Endodermal cell (in vitro differentiated cells): ENCODE data around the gene ROR1. TPM values are rescaled to one million over a fixed set of nuclear protein-coding genes. Genes with fewer than 3 reads are reported as not detected.
A peak's percentile ranks its signal among the peaks of the same experiment; 100 is the strongest.

ENCODE experiments used
- DNase-seq: peaks from one replicate; pipeline ENCODE4 v3.0.0-alpha.2; 2017
- H3K27ac ChIP-seq: 2 replicates; pipeline ENCODE4 v1.5.1; 2013; ENCODE audit warnings: mild to moderate bottlenecking, low read depth, low read length, moderate library complexity
- H3K27me3 ChIP-seq: 2 replicates; pipeline ENCODE4 v1.6.1; 2013; ENCODE audit warnings: mild to moderate bottlenecking, low read length, moderate library complexity; ENCODE audit not compliant: insufficient read depth, control insufficient read depth, poor library complexity, severe bottlenecking
- H3K36me3 ChIP-seq: 2 replicates; pipeline ENCODE4 v1.7.0; 2013; ENCODE audit warnings: mild to moderate bottlenecking, low read length, moderate library complexity; ENCODE audit not compliant: control insufficient read depth, insufficient read depth
- H3K4me1 ChIP-seq: one replicate; pipeline ENCODE4 v1.7.0; 2013; ENCODE audit warnings: low read length; ENCODE audit not compliant: control insufficient read depth, insufficient read depth
- H3K4me3 ChIP-seq: 2 replicates; pipeline ENCODE4 v1.5.1; 2013; ENCODE audit warnings: mild to moderate bottlenecking, low read length, moderate library complexity
- H3K9ac ChIP-seq: 2 replicates; pipeline ENCODE4 v1.6.1; 2013; ENCODE audit warnings: mild to moderate bottlenecking, low read length, moderate library complexity; ENCODE audit not compliant: poor library complexity, severe bottlenecking; ENCODE audit errors: extremely low read depth
- H3K9me3 ChIP-seq: 2 replicates; pipeline ENCODE4 v1.6.1; 2013; ENCODE audit warnings: mild to moderate bottlenecking, low read length, moderate library complexity; ENCODE audit not compliant: control insufficient read depth
- H3K27ac Mint-ChIP-seq: 2 replicates; pipeline ENCODE4 v1.8.0; 2020; ENCODE audit warnings: mixed read lengths
- H3K27me3 Mint-ChIP-seq: 2 replicates; pipeline ENCODE4 v1.8.0; 2021; ENCODE audit warnings: mild to moderate bottlenecking, mixed read lengths; ENCODE audit not compliant: insufficient read depth
- H3K36me3 Mint-ChIP-seq: 2 replicates; pipeline ENCODE4 v1.8.0; 2020; ENCODE audit warnings: low read depth, mixed read lengths
- H3K4me1 Mint-ChIP-seq: 2 replicates; pipeline ENCODE4 v1.8.0; 2020; ENCODE audit warnings: mixed read lengths
- H3K4me3 Mint-ChIP-seq: 2 replicates; pipeline ENCODE4 v1.8.0; 2020; ENCODE audit warnings: mild to moderate bottlenecking, moderate library complexity, mixed read lengths
- H3K9me3 Mint-ChIP-seq: 2 replicates; pipeline ENCODE4 v1.8.0; 2020; ENCODE audit warnings: mild to moderate bottlenecking, mixed read lengths
- WGBS, 2 experiments: methylation state at CpG; one replicate each; pipeline versions ENCODE4 v1.1.5 to v1.1.7; 2013; ENCODE audit warnings: missing lambda C conversion rate in 2 of 2, mixed read lengths in 1 of 2; ENCODE audit not compliant: insufficient coverage in 1 of 2, insufficient read length in 1 of 2; 5-methylcytosine and 5-hydroxymethylcytosine counted together
- total RNA-seq, 2 donors: library from RNA; stranded (reverse); fragmentation: NEBNext Ultra II Directional in 1 of 2; extraction: Animal tissue kit (Norgen Biotek cat#: 25700) in 1 of 2; gene quantifications; 2 replicates in 1 of 2; 3 replicates in 1 of 2; pipeline ENCODE4 v1.2.1, GENCODE V29; 2021
- TF ChIP-seq, protein P1 (sequence below): fragments of 200-600 bp; sonication (generic); conservative IDR thresholded peaks from 2 replicates; pipeline ENCODE4 v1.5.0; 2021; ENCODE audit warnings: antibody characterized with exemption, mild to moderate bottlenecking

ROR1 gene
- total RNA-seq, 2 donors from 2014 or later: 77.4 to 77.9 TPM

DNA sequence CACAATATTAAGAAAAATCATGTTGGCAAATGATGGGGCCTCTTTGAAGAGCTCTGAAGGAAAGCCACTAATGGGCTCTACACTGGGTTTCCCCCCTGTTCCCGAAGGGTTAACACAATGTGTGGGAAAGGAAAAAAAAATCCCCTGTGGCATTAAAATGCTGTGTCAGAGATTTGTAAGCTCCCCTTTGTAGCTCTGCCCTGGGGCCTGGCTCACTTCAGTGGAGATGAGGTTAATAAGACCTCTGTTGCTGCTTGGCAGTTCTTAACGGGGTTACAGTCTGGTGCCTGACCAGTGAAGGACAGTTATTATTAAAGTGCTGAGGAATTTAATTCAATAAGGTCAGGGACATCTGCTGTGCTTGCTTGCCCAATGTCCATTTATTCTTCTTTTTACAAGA, 299.9 kb downstream of the ROR1 start:
- Mint-ChIP-seq H3K4me1 (peaks cover 39% of the 10 kb centered on the region), H3K27me3 (no peaks in the 10 kb centered on the region), H3K9me3 (no peaks in the 10 kb centered on the region), H3K4me3 (no peak overlapping the region), H3K36me3 (no peaks in the 10 kb centered on the region), H3K27ac (no peak overlapping the region)
- TF ChIP-seq, protein P1, sequence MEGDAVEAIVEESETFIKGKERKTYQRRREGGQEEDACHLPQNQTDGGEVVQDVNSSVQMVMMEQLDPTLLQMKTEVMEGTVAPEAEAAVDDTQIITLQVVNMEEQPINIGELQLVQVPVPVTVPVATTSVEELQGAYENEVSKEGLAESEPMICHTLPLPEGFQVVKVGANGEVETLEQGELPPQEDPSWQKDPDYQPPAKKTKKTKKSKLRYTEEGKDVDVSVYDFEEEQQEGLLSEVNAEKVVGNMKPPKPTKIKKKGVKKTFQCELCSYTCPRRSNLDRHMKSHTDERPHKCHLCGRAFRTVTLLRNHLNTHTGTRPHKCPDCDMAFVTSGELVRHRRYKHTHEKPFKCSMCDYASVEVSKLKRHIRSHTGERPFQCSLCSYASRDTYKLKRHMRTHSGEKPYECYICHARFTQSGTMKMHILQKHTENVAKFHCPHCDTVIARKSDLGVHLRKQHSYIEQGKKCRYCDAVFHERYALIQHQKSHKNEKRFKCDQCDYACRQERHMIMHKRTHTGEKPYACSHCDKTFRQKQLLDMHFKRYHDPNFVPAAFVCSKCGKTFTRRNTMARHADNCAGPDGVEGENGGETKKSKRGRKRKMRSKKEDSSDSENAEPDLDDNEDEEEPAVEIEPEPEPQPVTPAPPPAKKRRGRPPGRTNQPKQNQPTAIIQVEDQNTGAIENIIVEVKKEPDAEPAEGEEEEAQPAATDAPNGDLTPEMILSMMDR: no peak
- Histone ChIP-seq H3K4me1 (peaks cover 15% of the 10 kb centered on the region), H3K9ac (no peak overlapping the region), H3K4me3 (no peak overlapping the region), H3K9me3 (no peaks in the 10 kb centered on the region), H3K36me3 (no peaks in the 10 kb centered on the region), H3K27ac (peak overlapping the region; percentile 2), H3K27me3 (no peaks in the 10 kb centered on the region)
- DNase-seq: no peak
- 73 to 88% methylated on average over 1 to 2 of the region's 2 CpGs for WGBS, 2 experiments

DNA sequence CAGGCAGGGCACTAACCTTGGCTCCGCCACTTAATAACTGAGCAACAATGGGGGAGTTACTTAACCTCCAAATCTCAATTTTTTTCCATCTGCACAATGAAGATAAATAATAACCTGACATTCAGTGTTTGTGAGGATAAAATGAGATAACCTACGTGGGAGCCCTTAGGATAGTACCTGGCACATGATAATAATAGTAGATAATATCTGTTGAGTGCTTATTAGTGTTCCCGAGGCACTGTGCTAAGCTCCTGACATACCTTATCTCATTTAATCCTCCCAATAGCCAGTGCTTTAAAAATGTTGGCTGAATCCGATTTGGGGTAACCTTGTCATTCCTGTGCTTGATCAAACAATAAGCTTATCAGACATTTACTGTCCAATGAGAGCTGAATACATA, 300.9 kb downstream of the ROR1 start:
- Mint-ChIP-seq H3K27me3 (no peaks in the 10 kb centered on the region), H3K4me3 (no peak overlapping the region), H3K27ac (no peak overlapping the region), H3K9me3 (no peaks in the 10 kb centered on the region), H3K36me3 (no peaks in the 10 kb centered on the region), H3K4me1 (peaks cover 39% of the 10 kb centered on the region)
- H3K4me1 ChIP-seq: peaks cover 15% of the 10 kb centered on the region
- H3K9me3 ChIP-seq: no peaks in the 10 kb centered on the region
- H3K27me3 ChIP-seq: no peaks in the 10 kb centered on the region
- H3K27ac ChIP-seq: no peak overlapping the region
- no peaks in the 10 kb centered on the region for H3K36me3 ChIP-seq
- H3K4me3 ChIP-seq: no peak overlapping the region
- TF ChIP-seq, protein P1: no peak
- 92% methylated on average over 4 of the region's 4 CpGs; no CpG with 5 or more reads in 1 of the 2 experiments for WGBS, 2 experiments
- DNase-seq: no peak
- H3K9ac ChIP-seq: no peak overlapping the region

DNA sequence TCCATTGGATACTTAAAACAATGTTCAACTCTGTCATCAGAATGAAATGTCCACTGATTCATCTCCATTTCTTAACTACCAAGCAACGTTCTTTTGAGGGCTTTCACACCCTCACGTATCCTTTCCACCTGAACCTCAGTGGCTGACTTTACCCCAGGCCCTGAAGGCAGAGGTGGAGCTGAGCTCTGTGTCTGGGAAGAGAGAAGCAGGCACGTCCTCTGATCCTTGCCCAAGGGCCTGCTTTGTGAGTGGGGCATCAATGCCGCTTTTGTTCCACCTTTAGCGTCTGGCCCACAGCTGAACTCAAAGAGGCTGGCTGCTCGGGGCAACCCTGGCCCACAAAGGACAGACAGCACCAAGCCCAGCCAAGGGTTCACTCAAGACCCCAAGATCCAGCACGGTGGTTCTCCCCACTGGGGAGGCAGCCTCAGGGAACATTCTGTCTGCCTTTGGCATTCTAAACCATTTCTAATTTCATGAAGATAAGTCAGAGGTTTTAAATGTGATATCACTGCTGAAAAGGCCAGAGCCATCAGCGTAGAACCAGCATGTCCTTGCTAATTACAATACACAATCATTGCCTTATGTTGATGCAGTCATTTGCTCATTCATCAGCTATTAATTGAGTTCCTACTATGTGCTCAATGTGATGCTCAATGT, 303.6 kb downstream of the ROR1 start:
- no peak overlapping the region for H3K4me3 ChIP-seq
- Mint-ChIP-seq H3K27me3 (no peaks in the 10 kb centered on the region), H3K27ac (no peak overlapping the region), H3K9me3 (no peaks in the 10 kb centered on the region), H3K4me1 (peaks cover 27% of the 10 kb centered on the region), H3K4me3 (no peak overlapping the region), H3K36me3 (no peaks in the 10 kb centered on the region)
- H3K27me3 ChIP-seq: no peaks in the 10 kb centered on the region
- WGBS, 2 experiments: 85 to 93% methylated on average over 3 to 8 of the region's 8 CpGs
- no peak for DNase-seq
- H3K9me3 ChIP-seq: no peaks in the 10 kb centered on the region
- no peak overlapping the region for H3K27ac ChIP-seq
- H3K36me3 ChIP-seq: no peaks in the 10 kb centered on the region
- peaks cover 7% of the 10 kb centered on the region for H3K4me1 ChIP-seq
- TF ChIP-seq, protein P1: no peak
- H3K9ac ChIP-seq: no peak overlapping the region
